Inflammatory macrophage treated with lipopolysaccharide for 4 hours (primary cell): ENCODE measurements around the gene HLA-DOB.
A peak's percentile ranks its signal among the peaks of the same experiment; 100 is the strongest.
"Not testable (repeated sequence)": the region's sequence is repeated elsewhere in the genome, so short reads cannot be mapped to it uniquely, and the experiment has no call there.

ENCODE experiments used
- DNase-seq: peaks from one replicate; pipeline ENCODE4 v3.0.0-alpha.2; 2020

Gene HLA-DOB

DNA sequence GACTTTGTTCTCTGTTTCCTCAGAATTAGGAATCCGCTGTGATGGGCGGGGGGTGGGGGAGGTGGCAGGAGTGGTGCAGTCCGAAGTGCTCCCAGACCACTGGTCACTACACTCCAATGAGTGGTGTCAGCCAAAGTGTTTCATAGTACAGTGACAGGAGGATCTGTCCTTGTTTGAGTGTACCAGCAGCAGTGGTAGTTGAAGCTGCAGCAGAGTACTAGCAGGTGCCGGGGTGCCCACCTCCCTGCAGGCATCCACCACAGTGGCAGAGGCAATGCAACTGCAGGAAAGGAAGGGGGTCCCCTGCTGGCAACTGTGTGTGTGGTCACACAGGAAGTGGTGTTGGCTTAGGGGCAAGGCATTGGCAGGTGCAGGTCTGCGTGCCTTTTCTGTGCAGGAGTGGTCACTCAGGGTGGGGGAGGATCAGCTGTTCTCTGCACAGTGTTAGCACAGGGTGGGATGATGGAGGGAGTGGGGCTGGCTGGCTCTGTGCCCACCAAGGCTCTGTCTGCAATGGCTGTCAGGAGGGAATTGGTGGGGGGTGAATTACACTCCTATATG is 9.7 kb downstream of the HLA-DOB start:
- DNase-seq, result no peak

DNA sequence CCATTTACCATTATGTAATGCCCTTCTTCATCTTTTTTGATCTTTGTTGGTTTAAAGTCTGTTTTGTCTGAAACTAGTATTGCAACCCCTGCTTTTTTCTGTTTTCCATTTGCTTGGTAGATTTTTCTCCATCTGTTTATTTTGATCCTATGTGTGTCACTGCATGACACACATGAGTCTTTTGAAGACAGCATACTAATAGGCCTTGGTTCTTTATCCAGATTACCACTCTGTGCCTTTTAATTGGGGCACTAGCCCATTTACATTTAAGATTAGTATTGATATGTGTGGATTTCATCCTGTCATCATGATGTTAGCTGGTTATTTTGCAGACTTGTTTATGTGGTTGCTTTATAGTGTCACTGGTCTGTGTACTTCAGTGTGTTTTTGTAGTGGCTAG is 11.4 kb downstream of the HLA-DOB start:
- DNase-seq, result not testable (repeated sequence)

DNA sequence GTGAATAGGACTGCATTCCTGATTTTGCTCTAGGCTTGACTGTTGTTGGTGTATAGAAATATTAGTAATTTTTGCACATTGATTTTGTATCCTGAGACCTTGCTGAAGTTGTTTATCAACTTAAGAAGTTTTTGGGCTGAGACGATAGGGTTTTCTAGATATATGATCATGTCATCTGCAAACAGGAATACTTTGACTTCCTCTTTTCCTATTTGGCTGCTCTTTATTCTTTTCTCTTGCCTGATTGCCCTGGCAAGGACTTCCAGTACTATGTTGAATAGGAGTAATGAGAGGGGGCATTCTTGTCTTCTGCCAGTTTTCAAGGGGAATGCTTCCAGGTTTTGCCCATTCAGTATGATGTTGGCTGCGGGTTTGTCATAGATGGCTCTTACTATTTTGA is 13.4 kb downstream of the HLA-DOB start:
- peak; percentile 10 for DNase-seq

DNA sequence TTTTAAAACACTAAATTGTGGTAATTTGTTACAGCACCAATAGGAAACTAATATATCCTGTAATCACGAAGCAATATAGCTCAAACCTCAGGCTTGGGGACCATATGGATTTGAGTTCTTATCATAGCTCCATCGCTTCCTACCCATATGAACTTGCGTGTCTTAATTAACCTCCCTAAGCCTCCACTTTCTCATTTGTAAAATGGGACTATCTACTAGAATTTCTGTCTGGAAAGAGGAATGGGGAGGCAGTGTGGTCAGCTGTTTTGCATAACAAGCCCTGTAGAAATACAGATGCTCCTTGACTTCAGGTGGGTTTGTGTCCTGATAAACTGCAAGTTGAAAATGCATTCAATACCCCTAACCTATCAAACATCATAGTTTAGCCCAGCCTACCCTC is 17.1 kb downstream of the HLA-DOB start:
- DNase-seq, result no peak

DNA sequence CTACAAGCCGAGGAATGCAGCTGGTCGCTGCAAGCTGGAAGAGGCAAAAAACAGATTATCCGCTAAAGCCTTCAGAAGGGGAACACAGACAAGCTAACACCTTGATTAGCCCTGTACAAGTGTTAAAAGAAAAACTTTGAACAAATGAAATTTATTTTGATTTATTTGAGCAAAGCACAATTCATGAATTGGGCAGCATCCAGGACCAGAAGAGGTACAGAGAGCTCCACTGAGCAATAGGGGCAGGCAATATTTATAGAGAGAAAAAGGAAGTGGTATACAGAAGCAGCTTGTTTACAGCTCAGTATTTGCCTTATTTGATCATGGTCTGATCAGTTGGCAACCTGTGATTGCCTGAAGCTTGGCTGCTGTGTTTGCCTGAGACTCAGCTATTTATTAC is 17.6 kb downstream of the HLA-DOB start:
- DNase-seq, result no peak

DNA sequence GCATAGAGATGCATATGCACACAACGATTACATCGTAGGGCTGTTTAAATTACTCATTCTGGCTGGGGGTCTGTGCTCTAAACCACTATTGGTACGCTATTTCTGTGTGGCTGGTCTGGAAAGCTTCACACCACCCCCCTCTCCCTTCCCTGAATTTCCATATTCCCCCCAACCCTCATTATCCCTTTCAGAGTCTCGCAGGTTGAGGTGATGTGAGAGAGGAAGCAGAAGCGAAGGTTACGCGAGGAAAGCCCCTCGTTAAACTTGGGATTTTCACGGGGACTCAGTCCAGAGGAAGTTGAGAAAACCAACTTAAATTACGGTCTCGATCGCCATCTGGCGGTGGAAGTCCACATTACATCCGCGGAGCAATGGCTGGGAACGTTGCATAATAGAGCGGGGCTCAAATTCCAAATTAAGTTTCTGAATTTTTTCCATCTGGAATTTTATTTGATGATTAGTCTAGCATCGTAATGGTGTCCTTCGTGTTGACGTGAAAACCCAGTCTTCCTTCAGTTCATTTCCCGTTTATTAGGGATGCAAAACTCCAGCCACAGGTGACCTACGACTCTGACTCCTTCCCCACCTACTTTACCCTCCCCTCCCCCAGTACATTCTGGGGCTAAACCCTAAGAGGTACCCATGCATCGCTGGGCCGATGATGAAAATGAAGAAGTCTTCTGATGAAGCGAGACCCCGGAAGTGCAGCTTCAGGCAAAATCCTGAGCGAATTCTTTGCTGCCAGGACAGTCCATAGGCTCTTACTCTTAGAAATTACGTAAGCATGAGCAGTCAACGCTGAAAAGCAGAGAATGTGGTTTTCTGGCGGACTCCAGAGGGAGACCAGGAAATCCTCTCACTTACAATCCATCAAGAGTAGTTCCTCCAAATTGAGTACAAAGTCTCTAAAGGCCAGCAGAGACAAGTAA is 19.7 kb downstream of the HLA-DOB start:
- peak; percentile 79 for DNase-seq

DNA sequence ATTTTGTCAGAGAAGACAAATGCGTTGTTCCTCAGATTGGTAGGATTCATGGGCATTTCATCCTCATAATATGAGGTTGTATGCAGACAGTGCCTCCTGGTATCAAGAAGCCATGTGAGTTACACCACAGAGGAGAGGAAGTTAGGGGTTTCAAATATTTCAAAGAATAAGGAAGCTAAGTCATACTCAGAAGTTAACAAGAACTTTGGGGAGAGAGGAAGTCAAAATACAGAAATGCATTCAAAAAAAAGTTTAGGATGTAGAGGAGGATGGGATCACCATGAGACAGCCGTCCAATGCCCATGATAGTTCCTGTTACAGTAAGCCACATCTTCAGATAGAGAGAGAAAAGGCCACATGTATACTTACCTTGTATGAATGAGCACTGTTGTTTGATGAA is 22.3 kb downstream of the HLA-DOB start:
- peak; percentile 91 for DNase-seq

DNA sequence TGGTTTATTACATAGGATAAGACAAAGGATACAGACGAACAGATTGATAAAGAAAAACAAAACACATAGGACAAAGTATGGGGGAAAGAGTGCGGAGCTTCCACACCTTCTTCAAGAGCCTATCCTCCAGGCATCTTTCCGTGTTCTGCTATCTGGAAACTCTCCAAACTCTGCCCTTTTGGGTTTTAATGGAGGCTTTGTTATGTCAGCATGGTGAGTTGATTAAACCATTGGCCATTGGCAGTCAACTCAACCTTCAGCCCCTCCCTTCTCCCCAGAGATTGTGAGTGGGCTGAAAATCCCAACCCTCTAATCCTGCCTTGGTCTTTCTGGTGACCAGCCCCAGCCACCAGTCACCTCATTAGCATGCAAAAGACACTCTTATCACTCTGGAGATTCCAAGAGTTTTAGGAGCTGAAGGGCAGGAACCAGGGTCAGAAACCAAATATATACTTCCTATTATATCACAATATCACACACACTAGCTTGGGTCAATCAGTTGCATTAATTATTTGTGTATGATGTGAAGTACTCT is 23.8 kb downstream of the HLA-DOB start:
- peak; percentile 7 for DNase-seq

DNA sequence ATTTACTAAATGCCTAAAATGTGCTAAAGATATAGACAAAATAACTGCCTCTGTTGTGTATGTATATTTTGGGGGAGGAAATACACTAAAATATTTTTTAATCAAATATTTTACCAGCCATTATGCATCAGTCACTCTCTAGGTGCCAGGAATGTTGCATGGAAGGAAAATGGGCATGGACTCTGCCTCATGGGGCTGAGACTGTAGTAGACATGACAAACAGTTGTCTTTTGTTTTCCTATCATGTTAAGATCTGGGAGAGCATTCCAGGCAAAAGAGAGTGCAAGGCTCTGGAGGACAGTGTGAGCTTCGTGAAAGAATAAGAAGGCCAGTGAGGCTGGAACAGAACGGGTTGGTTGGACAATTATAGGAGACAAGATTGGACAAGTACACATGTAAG is 26.5 kb downstream of the HLA-DOB start:
- DNase-seq, result no peak

DNA sequence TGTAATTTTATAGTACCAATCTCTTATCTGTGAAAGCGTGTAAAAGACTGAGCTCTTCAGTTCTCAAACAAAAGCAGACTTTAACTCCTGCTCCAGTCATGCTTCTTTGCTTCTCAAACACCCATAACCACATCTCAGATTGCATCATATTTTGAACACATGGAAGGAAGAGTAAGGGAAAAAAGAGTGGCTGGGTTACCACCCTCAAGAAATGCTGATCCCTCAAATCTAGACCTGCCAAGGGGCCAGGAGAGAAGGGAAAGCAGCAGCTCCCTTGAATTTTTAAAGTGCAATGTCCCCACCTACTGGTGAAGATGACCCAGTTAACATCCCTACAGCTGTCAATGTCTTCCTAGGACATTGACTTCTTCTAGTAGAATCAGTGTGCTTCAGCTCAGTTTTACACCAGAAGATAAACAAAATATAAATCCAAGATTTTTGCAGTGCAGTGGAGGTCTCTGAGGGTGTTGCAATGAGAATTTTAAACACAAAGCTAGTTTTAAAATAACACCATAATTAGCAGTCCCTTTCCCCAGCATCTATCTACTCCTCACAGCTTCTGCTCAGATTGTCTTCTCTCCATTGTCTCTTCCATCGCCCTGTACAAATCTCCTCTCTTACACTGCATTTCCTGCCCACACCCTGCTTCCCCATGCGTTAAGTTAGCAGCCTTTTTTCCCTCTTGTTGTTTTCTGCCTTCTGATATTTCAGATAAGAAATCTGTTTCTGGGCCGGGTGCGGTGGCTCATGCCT is 30.8 kb downstream of the HLA-DOB start:
- DNase-seq, result peak; percentile 72

DNA sequence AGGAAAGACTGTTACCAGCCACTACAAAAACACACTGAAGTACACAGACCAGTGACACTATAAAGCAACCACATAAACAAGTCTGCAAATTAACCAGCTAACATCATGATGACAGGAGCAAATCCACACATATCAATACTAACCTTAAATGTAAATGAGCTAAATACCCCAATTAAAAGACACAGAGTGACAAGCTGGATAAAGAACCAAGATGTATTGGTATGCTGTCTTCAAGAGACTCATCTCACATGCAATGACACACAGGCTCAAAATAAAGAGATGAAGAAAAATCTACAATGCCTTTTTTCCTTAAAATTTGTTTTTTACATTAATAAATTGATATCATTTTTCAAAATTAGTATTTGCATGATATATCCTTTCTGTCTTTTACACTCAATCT is 33.9 kb downstream of the HLA-DOB start:
- DNase-seq, result not testable (repeated sequence)

DNA sequence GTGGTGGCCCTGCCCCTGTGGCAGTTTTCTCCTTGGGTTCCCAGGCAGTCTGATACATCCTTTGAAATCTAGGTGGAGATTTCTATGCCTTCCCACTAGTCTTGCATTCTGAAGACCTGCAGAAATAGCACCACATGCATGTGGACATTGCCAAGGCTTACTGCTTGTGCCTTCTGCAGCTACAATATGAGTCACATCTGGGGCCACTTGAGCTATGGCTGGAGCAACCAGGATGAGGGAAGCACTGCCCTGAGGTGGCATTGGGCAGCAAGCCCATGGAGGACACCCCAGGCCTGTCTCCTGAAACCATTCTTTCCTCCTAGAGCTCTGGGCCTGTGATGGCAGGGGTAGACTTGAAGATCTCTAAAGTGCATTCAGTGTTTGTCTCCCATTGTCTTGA is 37.8 kb downstream of the HLA-DOB start:
- peak; percentile 23 for DNase-seq

DNA sequence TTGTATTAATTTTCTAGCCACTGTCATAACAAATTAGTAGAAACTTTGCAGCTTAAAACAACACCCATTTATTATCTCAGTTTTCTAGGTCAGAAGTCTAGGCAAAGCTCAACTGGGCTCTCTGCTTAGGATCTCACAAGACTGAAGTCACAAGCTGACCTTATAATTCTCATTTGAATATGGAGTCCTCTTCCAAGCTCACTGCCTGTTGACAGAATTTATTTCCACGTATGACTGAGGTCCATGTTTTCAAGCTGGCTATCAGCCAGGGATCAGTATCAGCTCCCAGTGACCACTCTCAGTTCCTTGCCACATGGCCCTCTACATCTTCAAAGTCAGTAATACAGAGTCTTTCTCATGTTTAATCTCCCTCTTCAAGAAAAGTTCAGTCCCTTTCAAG is 41.7 kb downstream of the HLA-DOB start:
- no peak for DNase-seq

DNA sequence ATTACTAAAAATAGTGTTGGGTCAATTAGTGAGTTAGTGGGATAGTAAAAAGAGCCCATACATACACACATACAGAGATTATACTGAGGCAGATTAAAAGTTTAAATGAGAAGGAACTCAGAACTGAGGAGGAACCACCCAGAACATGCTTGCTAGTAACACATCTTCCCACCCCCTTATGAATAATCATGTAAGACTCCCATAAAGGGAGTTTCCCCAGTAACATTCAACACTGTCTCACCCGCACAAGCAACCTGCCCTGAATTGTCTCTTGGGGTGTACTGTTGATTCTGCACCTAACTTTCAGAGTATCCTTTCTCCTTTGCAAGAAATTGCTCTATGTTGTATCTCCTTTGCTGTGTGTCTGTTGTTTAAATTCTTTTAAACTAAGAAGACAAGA is 42.4 kb downstream of the HLA-DOB start:
- peak; percentile 51 for DNase-seq

DNA sequence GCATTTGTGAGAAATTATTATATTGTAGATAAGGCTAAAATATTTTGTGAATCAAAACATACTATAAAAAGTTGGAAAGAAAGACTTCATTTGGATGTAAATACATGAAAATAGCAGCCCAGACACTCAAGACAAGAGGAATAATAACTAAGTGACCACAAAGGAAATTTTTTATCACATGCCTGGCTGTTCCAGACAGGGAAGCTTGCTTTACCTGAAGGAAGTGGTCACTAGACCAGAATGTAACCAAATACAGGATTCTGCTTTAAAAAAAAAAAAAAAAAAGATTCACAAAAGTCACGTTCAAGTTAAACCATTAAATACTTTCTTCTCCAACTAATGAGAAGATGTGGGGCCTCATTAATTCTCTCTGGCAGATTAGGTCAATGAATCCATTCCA is 44.1 kb downstream of the HLA-DOB start:
- no peak for DNase-seq

DNA sequence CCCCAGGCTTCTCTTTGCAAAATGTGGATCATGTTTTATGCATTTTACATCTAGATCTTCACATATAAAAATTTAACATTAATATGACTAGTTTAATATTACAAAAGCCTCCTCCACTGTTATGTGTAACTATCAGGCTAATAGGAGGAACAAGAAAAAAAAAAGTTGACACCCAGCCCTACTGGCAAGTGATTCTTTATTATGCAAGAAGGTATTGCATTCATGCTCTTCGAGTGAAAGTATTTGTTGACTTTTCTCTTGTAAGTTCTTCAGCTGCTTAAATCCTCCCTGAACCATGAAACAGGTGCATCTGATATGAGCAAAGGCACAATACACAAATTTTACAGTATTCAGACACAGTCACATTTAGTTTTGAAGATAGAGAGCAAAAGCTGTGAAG is 52.8 kb downstream of the HLA-DOB start:
- peak; percentile 69 for DNase-seq

DNA sequence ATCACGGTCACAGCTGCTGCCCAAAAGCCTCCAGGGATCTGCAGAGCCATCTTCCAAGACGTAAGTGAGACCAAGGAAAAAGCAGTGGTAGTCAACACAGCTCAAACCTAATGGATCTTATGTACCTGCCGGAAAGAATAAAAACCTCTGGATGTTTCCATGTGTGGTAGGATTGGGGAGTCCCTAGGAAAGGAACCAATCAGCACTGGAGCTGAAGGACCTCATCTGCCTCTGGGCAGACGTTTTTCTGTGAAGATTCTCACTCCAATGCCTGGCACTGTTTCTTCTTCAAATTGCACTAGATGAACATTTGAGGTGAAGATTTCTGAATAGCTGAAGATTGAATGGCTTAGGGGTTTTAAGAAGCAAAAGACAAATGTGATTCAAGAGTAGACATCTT is 53.4 kb downstream of the HLA-DOB start, which contains the start of gene HLA-DQB2:
HLA-DQB2 (minus strand) TSS at position 112 of the 400 bp plus-strand sequence; CDS start at position 50, 62 bp downstream.
- DNase-seq, result no peak
